VCaP (cell line): ENCODE measurements around the gene WFDC12.

Source experiments
- H3K27ac ChIP-seq: fragments of 450-650 bp; 2 replicates; pipeline ENCODE4 v1.5.1; 2017
- CTCF ChIP-seq: fragments of 450-650 bp; conservative IDR thresholded peaks from 2 replicates; pipeline ENCODE4 v1.5.1; 2017; ENCODE audit warnings: mild to moderate bottlenecking, moderate library complexity

Gene WFDC12

GRCh38 chr20:45096781-45097180, 27.5 kb downstream of the WFDC12 start:
- H3K27ac ChIP-seq = no peak overlapping the region; the same call in 1 of the 2 replicates
- TF ChIP-seq CTCF = no peak

- H3K27ac ChIP-seq = peak overlapping the region; percentile 53; the same call in 1 of the 2 replicates
- TF ChIP-seq CTCF = peak; percentile 93
Observed at GRCh38 chr20:45095805-45096238, 28.4 kb downstream of the WFDC12 start.

- peak overlapping the region; percentile 53; the same call in 1 of the 2 replicates for H3K27ac ChIP-seq
- no peak for TF ChIP-seq CTCF
Observed at GRCh38 chr20:45094864-45095574, 29.2 kb downstream of the WFDC12 start.

GRCh38 chr20:45094201-45094600, 30.1 kb downstream of the WFDC12 start:
- no peak for TF ChIP-seq CTCF
- H3K27ac ChIP-seq = no peak overlapping the region

- no peak for TF ChIP-seq CTCF
- no peak overlapping the region for H3K27ac ChIP-seq
Observed at GRCh38 chr20:45092898-45093297, 31.4 kb downstream of the WFDC12 start.

GRCh38 chr20:45091366-45091765, 32.9 kb downstream of the WFDC12 start:
- H3K27ac ChIP-seq = no peak overlapping the region
- TF ChIP-seq CTCF = no peak

- no peak overlapping the region for H3K27ac ChIP-seq
- TF ChIP-seq CTCF = no peak
Observed at GRCh38 chr20:45090481-45090880, 33.8 kb downstream of the WFDC12 start.
